Kidney capillary endothelial cell (primary cell): ENCODE data around the gene AHNAK2.
"Not testable (repeated sequence)": the region's sequence is repeated elsewhere in the genome, so short reads cannot be mapped to it uniquely, and the experiment has no call there.

Experiments
- DNase-seq: peaks from one replicate; pipeline ENCODE4 v3.0.0-alpha.2; 2018; ENCODE audit warnings: low spot score

AHNAK2 gene

DNA sequence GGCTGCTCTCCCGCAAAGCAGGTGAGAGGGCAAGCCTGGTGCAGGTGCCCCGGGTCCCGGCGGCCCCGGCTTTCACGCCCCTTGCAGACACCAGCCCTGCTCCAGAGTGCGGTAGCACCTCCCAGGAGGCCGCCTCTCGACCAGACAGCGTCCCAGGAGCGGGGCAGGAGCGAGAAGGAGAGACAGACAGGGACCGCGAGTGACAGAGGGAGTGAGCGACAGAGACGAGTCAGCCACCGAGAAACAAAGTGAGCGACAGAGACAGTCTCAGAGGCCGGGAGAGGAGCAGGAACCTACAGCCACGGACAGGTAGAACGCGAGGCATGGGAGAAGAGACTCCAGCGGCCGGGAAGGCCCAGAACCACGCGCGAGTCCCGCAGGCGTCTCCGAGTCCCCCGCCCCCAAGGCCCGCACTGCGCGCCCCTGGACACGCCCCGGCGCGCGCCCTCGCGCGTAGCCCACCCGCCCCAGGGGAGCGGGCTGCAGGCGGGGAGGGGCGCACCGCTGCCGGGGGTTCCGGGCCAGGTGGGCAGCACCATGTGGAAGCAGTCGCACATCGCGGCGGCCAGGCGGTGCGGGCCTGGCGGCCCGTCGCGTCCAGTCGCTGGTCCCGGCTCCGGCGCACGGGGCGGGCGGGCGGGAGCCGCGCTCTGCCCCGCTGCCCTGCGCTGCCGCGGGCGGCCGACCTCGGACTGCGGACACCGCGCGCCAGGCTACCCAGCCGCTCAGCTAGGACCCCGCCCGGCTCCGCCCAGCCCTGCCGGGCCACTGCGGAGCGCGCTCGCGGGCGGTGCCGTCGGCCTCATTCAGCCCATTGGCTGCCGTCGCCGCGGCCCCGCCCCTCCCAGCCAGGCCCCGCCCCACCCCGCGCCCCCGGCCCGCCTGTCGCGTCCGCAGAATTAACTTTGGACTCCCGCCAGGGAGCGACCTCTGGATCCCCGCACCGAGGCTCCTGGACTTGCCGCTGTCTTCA is at the start of gene AHNAK2:
TSS of gene AHNAK2 (minus strand) at position 694 of the 973 bp plus-strand sequence. CDS start at position 557, 137 bp downstream.
- peak; percentile 72 for DNase-seq

DNA sequence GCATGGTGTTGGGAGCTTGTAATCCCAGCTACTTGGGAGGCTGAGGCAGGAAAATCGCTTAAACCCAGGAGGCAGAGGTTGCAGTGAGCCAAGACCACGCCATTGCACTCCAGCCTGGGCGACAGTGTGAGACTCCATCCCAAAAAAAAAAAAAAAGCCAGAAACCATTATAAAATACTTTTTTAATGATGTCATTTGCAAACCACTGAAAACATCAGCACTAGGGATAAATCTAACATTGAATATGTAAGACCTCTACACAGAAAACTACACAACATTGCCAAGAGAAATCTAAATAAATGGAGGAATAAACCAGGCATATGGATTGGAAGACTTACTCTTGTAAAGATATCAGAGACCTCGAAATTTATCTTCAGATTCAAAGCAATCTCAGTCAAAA is 49.5 kb upstream of the AHNAK2 start:
- not testable (repeated sequence) for DNase-seq

DNA sequence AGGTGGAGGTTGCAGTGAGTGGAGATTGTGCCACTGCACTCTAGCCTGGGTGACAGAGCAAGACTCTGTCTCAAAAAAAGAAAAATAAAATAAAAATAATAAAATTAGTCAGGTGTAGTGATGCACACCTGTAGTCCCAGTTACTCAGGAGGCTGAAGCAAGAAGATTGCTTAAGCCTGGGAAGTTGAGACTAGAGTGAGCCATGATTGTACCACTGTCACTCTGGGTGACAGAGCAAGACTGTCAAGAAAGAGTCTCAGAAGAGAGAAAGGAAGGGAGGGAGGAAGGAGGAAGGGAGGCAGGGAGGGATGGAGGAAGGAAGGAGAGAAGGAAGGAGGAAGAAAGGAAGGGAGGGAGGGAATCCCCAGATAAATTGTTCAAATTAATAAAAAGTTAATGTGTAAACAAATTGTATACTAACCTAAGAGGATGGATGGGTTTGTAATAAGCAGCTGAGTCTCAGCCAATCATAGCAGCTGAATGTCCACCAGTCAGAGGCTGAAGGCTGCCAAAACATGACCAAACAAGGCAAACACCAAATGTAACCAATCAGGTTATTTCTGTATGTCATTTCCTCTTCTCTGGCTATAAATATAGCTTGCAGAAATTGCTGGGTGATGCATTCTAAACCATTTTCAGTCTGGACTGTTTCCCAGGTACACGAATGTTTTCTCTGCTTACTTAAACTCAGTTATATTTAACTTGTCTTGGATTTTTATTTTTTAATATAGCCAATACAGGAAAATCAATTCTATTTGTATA is 48.8 kb upstream of the AHNAK2 start:
- DNase-seq: peak; percentile 21

DNA sequence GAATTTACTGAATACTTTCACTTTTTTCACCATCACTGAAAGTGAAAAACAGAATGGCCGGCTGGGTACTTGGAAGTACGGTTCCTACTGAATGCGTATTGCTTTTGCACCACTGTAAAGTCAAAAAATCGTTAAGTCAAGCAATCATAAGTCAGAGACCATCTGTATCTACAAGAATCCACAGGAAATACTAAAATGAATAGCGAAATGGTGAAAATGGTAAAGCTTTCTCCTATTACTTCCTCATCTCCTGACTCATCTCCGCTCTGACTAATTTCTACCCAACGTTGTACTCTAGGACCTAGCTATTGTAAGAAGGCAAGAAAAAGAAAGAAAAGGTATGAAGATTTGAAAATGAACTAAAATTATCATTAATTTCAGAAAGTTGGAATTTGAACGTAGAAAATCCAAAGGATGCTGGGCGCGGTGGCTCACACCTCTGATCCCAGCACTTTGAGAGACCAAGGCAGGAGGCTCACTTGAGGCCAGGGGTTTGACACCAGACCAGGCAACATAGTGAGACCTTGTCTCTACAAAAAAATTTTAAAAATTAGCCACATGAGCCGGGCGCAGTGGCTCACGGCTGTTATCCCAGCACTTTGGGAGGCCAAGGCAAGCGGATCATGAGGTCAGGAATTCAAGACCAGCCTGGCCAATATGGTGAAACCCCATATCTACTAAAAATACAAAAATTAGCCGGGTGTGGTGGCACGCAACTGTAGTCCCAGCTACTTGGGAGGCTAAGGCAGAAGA is 48.0 kb upstream of the AHNAK2 start:
- peak; percentile 70 for DNase-seq

DNA sequence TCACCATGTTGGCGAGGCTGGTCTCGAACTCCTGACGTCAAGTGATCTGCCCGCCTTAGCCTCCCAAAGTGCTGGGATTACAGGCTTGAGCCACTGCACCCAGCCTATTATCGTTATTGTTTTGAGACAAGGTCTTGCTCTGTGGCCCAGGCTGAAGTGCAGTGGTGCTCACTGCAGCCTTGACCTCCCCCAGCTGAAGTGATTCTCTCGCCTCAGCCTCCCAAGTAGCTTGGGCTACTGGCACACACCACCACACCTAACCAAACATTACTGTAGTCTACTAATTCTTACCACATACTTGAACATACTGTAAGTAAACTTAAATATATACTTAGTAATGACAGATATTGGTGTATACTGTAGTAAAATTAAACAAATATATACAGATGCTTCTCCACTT is 47.3 kb upstream of the AHNAK2 start:
- DNase-seq: no peak

DNA sequence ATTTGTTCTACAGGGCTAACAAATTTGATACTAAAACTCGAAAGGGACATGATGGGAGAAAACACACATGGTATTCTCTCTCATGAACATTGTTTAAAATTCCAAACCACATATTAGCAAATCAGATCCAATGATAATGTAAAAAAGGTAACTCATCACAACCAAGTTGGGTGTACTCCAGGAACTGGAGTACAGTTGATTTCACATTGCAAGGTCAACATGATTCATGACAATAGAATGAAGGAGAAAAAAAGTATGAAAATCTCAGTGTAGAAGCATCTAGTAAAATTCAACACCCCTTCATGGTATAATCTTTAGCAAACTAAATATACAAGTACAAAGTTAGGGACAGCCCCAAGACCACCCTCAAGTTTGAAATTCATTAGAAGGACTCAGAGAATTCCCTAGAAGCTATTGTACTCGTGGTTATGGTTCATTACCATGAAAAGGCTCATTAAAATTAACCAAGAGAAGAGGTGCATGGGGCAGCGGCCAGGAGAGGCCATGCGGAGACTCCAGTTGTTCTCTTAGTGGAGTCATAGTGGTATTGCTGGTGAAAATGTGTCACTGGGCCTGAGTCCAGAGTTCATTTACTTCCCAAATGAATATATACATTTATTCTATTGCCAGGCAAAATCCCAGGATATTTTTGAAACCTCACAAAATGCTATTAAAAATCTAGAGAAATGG is 45.8 kb upstream of the AHNAK2 start:
- no peak for DNase-seq

DNA sequence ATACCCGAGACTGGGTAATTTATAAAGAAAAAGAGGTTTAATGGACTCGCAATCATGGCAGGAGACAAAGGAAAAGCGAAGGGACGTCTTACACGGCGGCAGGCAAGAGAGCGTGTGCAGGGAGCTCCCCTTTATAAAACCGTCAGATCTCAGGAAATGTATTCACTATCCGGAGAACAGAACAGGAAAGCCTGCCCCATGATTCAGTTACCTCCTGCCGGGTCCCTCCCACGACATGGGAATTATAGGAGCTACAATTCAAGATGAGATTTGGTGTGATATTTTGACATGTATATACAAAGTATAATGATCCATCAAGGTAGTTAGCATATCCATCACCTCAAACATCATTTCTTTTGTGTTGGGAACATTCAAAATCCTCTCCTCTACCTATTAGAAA is 45.0 kb upstream of the AHNAK2 start:
- DNase-seq: peak; percentile 62

DNA sequence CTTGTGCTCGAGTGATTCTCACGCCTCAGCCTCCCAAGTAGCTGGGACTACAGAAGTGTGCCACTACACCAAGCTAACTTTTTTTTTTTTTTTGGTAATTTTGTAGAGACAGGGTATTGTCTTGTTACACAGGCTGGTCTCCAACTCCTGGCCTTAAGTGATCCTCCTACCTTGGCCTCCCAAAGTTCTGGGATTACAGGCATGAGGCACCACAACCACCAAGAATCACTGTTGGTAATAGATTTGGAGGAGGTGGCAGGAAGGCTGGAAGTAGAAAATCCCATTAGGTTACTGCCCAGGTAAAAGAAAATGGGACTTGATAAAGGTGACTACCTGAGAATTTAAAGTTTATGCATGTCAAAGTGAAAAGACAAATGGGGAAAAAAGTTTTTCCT is 44.1 kb upstream of the AHNAK2 start:
- no peak for DNase-seq

DNA sequence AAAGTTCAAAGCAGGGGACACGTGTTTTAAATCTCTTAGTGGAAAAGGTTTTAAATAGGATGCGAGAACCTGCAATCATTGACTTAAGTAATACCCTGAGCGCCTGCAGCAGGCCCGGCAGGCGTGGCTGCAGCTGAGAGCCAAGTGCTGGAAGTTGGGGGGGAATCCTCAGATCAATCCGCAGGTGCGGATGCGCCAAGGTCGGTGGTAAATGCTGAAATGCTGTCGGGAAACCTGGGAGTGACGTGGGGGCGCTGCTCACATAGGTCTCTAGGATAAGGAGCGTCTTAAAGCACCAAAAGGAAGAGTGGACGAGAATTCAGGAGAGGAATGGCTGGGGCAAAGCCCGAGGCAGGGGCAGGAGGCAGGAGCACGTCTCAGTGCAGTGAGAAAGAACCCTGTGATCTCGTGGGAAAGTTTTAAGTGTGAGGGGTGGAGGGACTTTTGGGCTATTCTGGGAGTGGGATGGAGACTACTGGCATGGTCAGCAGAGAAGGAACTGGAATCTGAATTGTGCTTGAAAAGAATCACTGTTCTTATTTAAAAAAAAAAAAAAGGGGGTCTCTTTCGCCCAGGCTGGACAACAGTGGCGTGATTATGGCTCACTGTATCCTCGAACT is 43.6 kb upstream of the AHNAK2 start:
- DNase-seq: peak; percentile 14

DNA sequence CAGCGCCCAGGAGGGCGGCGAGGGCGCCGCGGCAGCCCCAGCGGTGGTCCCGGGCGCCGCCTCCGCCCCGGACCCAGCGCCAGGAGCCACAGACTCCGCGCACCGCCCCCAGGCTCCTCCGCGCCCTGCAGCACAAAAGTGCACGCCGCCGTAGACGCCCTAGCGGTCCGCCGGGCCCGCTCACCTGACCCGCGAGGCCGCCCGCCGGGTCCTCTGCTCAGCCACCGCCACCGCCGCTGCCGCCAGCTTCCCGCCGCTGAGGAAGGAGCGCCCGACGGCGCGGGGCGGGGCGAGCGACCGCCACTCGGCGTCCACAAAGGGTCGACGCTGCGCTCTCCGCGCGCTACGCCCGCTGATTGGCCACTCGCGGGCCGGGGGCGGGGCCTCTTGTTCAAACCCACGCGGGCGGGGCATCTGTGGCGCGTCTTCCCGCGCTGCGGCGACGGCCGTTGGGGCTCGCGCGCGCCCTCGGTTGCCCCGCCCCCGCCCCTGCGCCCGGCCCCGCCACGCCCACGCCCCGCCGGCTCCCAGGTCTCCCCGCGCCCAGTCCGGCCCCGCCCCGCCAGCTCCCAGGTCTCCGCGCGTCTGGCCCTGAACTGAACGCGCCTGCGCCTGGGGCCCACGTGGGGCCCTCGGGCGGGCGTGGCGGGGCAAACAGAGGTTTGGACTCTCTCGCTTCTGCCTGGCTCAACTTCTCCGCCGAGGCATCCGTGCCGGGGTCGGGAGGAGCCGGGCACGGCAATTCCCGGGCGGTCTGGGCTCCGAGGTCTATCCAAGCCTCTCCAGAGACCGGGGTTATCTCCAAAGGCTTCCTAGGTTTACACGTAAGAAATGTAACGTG is 42.9 kb upstream of the AHNAK2 start, which contains the start of gene CDCA4:
TSS of gene CDCA4 (minus strand) at position 269 of the 841 bp plus-strand sequence. CDS start 9,154 bp downstream, outside the sequence.
- peak; percentile 91 for DNase-seq

DNA sequence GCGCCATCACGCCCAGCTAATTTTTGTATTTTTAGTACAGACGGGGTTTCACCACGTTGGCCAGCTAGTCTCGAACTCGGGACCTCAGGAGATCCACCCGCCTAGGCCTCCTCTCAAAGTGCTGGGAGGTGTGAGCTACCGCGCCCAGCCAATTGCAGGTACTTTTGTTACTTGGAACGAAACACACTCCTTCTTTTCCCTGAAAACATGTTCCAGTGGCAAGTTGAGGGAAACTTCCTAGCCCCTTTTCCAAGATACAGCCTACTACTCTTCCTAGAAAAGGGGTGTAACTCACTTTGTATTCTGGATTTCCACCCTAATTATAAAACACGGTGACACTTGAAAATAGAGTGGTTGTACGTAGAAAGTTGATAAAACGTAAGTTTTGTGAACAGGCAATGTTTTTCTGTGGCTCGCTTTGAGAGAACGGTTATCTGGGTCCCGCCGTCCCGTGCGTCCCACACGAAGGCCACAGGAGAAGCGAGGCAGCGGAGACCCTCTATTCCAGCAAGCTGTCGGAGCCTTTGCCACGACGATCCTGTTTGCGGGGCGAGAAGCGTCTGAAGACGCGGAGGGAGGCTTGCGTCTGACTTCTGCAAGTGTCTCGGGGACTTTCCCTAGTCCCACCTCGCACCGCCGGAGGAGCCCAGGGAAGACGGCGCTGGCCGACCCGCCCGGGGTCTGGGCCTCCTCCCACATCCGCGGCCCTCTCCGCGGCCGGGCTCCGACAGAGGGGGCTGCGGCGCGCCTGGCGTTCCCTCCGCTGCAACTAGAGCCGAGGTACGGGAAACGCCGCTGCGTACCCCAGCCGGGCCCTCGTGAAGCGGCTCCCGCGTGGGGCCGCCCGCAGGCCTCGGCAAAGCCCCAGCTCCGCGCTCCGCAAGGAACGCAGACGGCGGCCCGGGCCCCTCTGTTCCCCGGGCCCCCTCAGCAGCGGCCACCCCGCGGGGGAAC is 42.0 kb upstream of the AHNAK2 start:
- no peak for DNase-seq

DNA sequence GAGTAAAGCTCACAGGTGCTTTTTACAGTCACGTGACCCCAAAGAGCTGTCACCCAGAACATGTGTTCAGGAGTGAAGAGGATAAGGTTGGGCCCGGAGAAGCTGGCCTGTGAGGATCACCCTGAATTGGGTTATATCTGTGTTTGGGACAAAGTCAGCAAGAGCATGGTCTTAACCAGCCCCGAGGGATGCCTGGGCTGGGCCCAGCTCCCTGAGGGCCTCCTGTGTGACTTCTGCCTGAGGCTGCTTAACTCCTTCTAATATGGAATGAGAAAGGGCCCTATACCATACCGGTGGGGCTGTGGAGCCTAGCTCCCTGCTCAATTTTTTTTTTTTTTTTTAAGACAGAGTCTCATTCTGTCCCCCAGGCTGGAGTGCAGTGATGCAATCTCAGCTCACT is 40.2 kb upstream of the AHNAK2 start:
- DNase-seq: no peak

DNA sequence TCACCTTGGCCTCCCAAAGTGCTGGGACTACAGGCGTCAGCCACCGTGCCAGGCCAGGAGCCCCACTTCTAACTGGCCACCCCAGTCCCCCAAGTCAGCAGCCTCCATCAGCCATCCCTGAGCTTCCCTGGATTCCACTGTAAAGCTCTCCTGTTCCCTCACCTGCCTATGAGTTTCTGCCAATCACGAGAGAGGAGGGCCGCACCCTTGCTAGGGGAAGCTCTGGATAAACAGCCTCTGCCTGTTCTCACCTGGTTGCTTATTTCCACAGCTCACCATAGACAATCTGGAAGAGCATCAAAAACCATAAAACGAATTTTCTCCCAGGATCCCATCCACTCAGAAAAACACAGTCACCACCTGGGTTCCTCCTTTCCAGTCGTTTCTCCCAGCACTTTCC is 37.7 kb upstream of the AHNAK2 start:
- DNase-seq: no peak

DNA sequence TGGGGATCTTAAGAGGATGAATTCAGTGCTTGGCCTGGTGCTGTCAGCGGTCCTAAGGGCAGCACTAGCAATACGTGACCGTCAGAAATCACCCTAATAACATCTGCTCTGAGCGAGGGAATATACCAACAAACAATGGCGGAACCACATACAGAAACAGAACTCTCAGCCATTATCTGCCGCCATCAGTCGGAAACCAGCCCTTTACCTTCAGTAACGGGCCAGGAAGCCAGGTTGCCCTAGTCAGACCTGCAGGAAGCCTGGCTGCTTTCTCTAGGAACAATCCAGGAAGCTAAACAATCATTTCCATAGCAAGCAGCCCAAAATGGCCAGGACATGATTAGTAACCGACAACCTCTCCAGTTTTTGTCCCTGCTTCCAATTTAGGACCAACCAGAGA is 37.1 kb upstream of the AHNAK2 start:
- peak; percentile 19 for DNase-seq

DNA sequence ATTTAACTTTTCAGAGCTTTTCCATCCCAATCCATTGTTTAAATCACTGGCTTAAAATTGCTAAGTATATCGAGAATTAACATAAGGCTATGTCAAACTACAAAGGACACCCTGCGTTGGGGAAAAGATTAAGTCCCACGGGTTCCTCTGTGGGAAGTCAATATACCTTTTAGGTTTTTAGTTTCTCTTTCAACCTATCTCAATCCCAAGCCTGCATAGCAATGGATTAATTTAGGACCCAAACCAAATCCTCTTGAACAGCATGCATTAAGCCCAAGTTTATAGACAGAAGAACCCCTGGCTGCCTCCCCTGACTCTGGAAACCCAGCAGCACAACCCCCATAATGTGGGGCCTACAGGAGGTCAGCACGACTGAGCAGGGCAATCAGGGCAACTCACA is 36.5 kb upstream of the AHNAK2 start:
- DNase-seq: no peak

DNA sequence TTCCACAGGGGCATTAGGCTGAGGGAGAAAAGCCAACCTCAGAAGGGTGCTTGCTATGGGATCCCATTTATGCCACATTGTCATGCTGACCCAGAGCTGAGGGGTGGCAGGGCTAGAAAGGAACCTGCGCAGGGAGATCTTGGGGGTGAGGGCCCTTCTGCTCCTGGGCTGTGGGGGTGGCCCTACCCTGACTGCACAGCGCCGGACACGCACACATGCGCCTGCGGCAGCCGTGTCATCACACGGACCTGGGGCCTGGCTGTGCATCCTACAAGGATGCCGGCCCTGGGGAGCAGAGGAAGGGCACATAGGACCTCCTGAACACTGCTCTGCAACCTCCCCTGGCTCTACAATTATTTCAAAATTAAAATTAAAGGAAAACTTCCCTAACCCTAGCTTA is 35.9 kb upstream of the AHNAK2 start:
- DNase-seq: no peak

DNA sequence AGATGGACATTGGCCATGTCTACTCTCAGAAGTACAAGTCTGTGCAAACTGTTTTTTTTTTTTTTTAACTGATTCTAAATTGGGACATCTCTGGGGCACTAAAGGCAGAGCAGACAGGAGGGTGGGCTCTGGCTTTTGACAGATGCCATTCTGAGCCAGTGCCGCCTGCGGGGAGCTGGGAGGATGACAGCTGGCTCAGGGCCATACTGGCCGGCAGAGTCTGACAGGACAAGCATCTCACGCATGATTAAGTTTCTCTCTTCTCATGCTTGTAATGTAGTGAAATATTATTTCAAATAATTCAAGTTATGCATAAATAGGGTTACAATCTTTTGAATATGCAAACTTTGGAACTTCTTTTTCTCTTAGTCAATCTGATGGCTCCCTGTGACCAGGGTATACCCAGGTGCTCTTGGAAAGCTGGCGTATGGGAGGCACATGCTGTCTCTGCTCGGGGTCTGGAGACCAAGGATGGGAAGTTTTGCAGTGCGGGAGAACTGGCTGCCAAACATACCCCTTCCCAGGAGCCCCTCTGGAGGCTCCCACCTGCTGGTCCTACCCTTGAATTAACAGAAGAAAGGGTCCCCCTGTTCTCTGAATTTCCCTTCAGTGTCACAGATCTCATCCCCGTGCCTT is 35.1 kb upstream of the AHNAK2 start:
- no peak for DNase-seq

DNA sequence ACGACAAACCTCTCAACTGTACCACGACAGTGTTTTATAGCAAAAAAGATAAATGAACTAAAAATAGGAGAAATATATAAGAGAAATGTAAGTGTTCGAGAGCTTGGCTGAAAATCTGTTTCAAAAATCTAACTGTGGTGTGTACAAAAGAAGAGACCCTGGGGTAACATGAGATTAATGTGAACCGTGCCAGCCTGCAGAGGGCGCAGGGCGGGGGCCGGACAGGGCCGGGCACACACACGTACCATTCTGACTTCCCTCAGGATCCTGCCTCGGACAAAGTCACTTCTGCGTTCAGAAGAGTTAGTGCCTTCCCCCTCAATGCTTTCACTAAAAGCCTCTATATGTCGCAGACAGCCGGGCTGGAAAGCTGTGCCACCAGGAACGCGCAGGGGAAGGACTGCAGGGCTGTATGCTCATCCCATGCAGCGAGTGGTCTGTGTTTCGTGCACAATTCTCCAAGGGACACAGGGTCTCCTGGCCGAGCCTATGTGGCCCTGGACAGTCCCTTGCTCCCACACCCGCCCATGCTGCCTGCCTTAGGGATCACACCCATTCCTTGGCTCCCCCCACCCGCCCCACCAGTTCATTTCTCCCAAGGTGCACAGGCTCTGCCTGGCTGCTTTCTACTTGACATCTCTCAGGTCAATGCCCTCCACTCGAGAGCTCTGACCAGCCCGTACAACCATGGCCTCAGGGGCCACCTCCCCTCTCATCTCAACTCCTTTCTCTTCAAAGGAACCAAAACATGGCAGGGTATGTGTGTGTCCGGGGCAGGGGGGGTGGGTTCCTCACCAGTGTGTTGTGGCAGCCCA is 34.2 kb upstream of the AHNAK2 start:
- DNase-seq: no peak
